HepG2 (cell line): Measurements from ENCODE around the gene UBE2D3. TPM values are rescaled to one million over a fixed set of nuclear protein-coding genes. Genes with fewer than 3 reads are reported as not detected.

Experiments
- ATAC-seq: fragments of 200-7000 bp; cut with Tn5 transposase; 3 replicates; pipeline ENCODE4 v1.9.1; 2020; ENCODE audit warnings: mild to moderate bottlenecking, moderate library complexity
- BruUV-seq: library from RNA; stranded (reverse); fragments of 400-500 nt; replicated peaks from 2 replicates; lab custom pipeline; 2021; lab: Mats Ljungman, UMichigan
- CTCF ChIA-PET: fragments of 300-600 bp; formaldehyde crosslinking; extraction: SDS; loops from one replicate; lab custom pipeline; 2021; ENCODE audit warnings: low total read pairs, inconsistent platforms, low intra/inter-chr PET ratio; lab: Yijun Ruan, JAX
- POLR2A ChIA-PET: fragments of 350-600 bp; sonication (Branson Sonifier 250); formaldehyde crosslinking; loops from one replicate; lab custom pipeline; 2020; ENCODE audit warnings: antibody characterized with exemption, inconsistent platforms; lab: Yijun Ruan, JAX
- DNase-seq: peaks from one replicate; pipeline ENCODE4 v3.0.0-alpha.2; 2015; ENCODE audit warnings: low spot score
- FAIRE-seq: peaks from 3 replicates; lab custom pipeline; 2011; peaks lifted over from hg19 to GRCh38; lab: Jason Lieb, UNC
- H2AFZ ChIP-seq: one replicate; pipeline ENCODE4 v1.6.1; 2011; ENCODE audit warnings: low read length, inconsistent platforms
- H3K27ac ChIP-seq: fragments of 300-600 bp; 3 replicates; pipeline ENCODE4 v1.8.0; 2011; ENCODE audit warnings: mixed run types, mild to moderate bottlenecking, mixed read lengths, low read length, inconsistent platforms; ENCODE audit not compliant: insufficient read depth; ENCODE audit errors: extremely low read length
- H3K27me3 ChIP-seq, 2 experiments: fragments of 200-600 bp in 1 of 2; 2 replicates in 1 of 2; 3 replicates in 1 of 2; pipeline versions ENCODE4 v1.6.0 to v1.8.0; 2011; ENCODE audit warnings: low read length in 2 of 2, mild to moderate bottlenecking in 2 of 2, moderate library complexity in 2 of 2, inconsistent platforms in 1 of 2; ENCODE audit not compliant: insufficient read depth in 2 of 2, control insufficient read depth in 1 of 2
- H3K36me3 ChIP-seq, 2 experiments: fragments of 200-600 bp in 1 of 2; replicated peaks in 1 of 2; 2 replicates in 1 of 2; 3 replicates in 1 of 2; pipeline versions ENCODE4 v1.5.1 to v1.8.0; 2011; ENCODE audit warnings: low read length in 2 of 2, inconsistent platforms in 1 of 2; ENCODE audit not compliant: insufficient read depth in 2 of 2, control insufficient read depth in 1 of 2
- H3K4me1 ChIP-seq: 2 replicates; pipeline ENCODE4 v1.5.1; 2012; ENCODE audit warnings: low read length, inconsistent platforms; ENCODE audit not compliant: insufficient read depth
- H3K4me2 ChIP-seq: 2 replicates; pipeline ENCODE4 v1.6.0; 2011; ENCODE audit warnings: low read depth, low read length, inconsistent platforms
- H3K4me3 ChIP-seq, 3 experiments: fragments of 200-600 bp in 1 of 3; sonication (generic), shearing (Covaris generic) in 1 of 3; replicated peaks in 1 of 3; 2 replicates each; pipeline ENCODE4 v1.5.1; 2011 to 2016; ENCODE audit warnings: low read length in 3 of 3, inconsistent platforms in 2 of 3, low read depth in 2 of 3, mild to moderate bottlenecking in 2 of 3, control low read depth in 1 of 3, mixed read lengths in 1 of 3; ENCODE audit not compliant: insufficient read depth in 1 of 3
- H3K79me2 ChIP-seq: one replicate; pipeline ENCODE4 v1.6.1; 2011; ENCODE audit warnings: low read length, inconsistent platforms; ENCODE audit not compliant: insufficient read depth
- H3K9ac ChIP-seq: 2 replicates; pipeline ENCODE4 v1.6.0; 2011; ENCODE audit warnings: mild to moderate bottlenecking, low read depth, low read length, inconsistent platforms; ENCODE audit not compliant: insufficient read depth
- H3K9me3 ChIP-seq: 2 replicates; pipeline ENCODE4 v1.5.1; 2012; ENCODE audit warnings: mild to moderate bottlenecking, low read length
- H4K20me1 ChIP-seq: 2 replicates; pipeline ENCODE4 v1.6.0; 2011; ENCODE audit warnings: inconsistent platforms, mild to moderate bottlenecking, low read length, moderate library complexity; ENCODE audit not compliant: insufficient read depth
- HDAC1 ChIP-seq: sonication (generic); formaldehyde crosslinking; IDR thresholded peaks from 2 replicates; pipeline ENCODE4 v1.5.1; 2020; ENCODE audit warnings: mild to moderate bottlenecking, missing genetic modification reagents
- HIVEP1 ChIP-seq: sonication (generic); formaldehyde crosslinking; IDR thresholded peaks from 2 replicates; pipeline ENCODE4 v1.4.0; 2020; ENCODE audit warnings: mild to moderate bottlenecking, missing genetic modification reagents
- ISL2 ChIP-seq: sonication (generic); formaldehyde crosslinking; IDR thresholded peaks from 2 replicates; pipeline ENCODE4 v1.5.0; 2020; ENCODE audit warnings: missing genetic modification reagents
- KLF15 ChIP-seq: sonication (generic); formaldehyde crosslinking; IDR thresholded peaks from 2 replicates; pipeline ENCODE4 v1.8.1; 2023; ENCODE audit warnings: borderline replicate concordance, mild to moderate bottlenecking, inconsistent platforms, missing genetic modification reagents, mixed read lengths
- MBD4 ChIP-seq: IDR thresholded peaks from 2 replicates; pipeline ENCODE4 v1.6.1; 2012; ENCODE audit warnings: low read length, inconsistent platforms, borderline replicate concordance
- MBNL3 ChIP-seq: fragments of 250-450 bp; sonication (Bioruptor Pico); conservative IDR thresholded peaks from 2 replicates; pipeline ENCODE4 v1.8.0; 2022; ENCODE audit warnings: mild to moderate bottlenecking, inconsistent platforms
- MIER2 ChIP-seq: IDR thresholded peaks from 2 replicates; pipeline ENCODE4 v1.6.1; 2016; ENCODE audit warnings: missing biosample characterization, missing genetic modification reagents
- NCOA1 ChIP-seq: sonication (generic); formaldehyde crosslinking; IDR thresholded peaks from 2 replicates; pipeline ENCODE4 v1.9.0; 2021; ENCODE audit warnings: missing genetic modification reagents
- SOX13 ChIP-seq, 3 experiments: fragments of 450-650 bp in 1 of 3; sonication (generic) in 1 of 3; formaldehyde crosslinking in 1 of 3; IDR thresholded peaks in 2 of 3; conservative IDR thresholded peaks in 1 of 3; 2 replicates each; pipeline versions ENCODE4 v1.5.0 to v1.6.1; 2016 to 2020; ENCODE audit warnings: antibody characterized with exemption in 1 of 3, mild to moderate bottlenecking in 1 of 3, missing compliant biosample characterization in 1 of 3, missing genetic modification reagents in 1 of 3, moderate library complexity in 1 of 3
- SP4 ChIP-seq: sonication (generic); formaldehyde crosslinking; IDR thresholded peaks from 2 replicates; pipeline ENCODE4 v1.8.1; 2023; ENCODE audit warnings: mild to moderate bottlenecking, missing genetic modification reagents
- ZMYM2 ChIP-seq: sonication (generic); formaldehyde crosslinking; IDR thresholded peaks from 2 replicates; pipeline ENCODE4 v1.8.0; 2022; ENCODE audit warnings: mild to moderate bottlenecking, missing genetic modification reagents
- ZNF17 ChIP-seq: sonication (generic); formaldehyde crosslinking; IDR thresholded peaks from 2 replicates; pipeline ENCODE4 v1.5.0; 2020; ENCODE audit warnings: mild to moderate bottlenecking, missing genetic modification reagents
- ZNF513 ChIP-seq: sonication (generic); formaldehyde crosslinking; conservative IDR thresholded peaks from 2 replicates; pipeline ENCODE4 v1.5.0; 2020; ENCODE audit warnings: missing genetic modification reagents
- ZNF615 ChIP-seq: sonication (generic); formaldehyde crosslinking; IDR thresholded peaks from 2 replicates; pipeline ENCODE4 v1.5.0; 2020; ENCODE audit warnings: mild to moderate bottlenecking, missing genetic modification reagents, borderline replicate concordance
- ZSCAN20 ChIP-seq: sonication (generic); formaldehyde crosslinking; IDR thresholded peaks from 2 replicates; pipeline ENCODE4 v1.4.0; 2020; ENCODE audit warnings: missing genetic modification reagents, mild to moderate bottlenecking, borderline replicate concordance
- ZSCAN25 ChIP-seq: sonication (generic); formaldehyde crosslinking; IDR thresholded peaks from 2 replicates; pipeline ENCODE4 v1.8.0; 2022; ENCODE audit warnings: mild to moderate bottlenecking, missing genetic modification reagents
- WGBS: methylation state at CpG from one replicate; pipeline ENCODE4 v1.1.6; 2017; ENCODE audit warnings: low lambda C conversion rate; 5-methylcytosine and 5-hydroxymethylcytosine counted together
- in situ Hi-C: cut with HindIII; loops from 2 replicates; pipeline ENCODE4 v1.10.0; 2017; ENCODE audit warnings: low pct_unique_long_range_greater_than_20kb; ENCODE audit not compliant: extremely low pct_ligation_motif_present
- intact Hi-C: fragments of 100-400 bp; cut with micrococcal nuclease; formaldehyde crosslinking; loops from one replicate; pipeline ENCODE4 v1.10.0; 2022; ENCODE audit not compliant: unreplicated experiment
- polyA plus RNA-seq, 8 experiments: library from polyadenylated mRNA; depleted of rRNA in 3 of 8; stranded (reverse) in 7 of 8; unstranded in 1 of 8; fragments of >200 nt; fragmentation: Illumina TruSeq in 4 of 8; extraction: Trizol in 4 of 8; gene quantifications; 2 replicates each; pipeline versions ENCODE4 v1.2.1 to v1.2.3, GENCODE V29; 2011 to 2016; ENCODE audit warnings: low read depth in 4 of 8, missing spikeins in 1 of 8, mixed read lengths in 1 of 8; ENCODE audit not compliant: insufficient read depth in 1 of 8
- total RNA-seq, 5 experiments: library from RNA; depleted of rRNA; stranded (reverse); fragments of >200 nt; fragmentation: Illumina TruSeq; extraction: Trizol; gene quantifications; 2 replicates each; pipeline ENCODE4 v1.2.3, GENCODE V29; 2016; ENCODE audit warnings: low read depth in 1 of 5

UBE2D3 gene
- total and polyA plus RNA-seq, 2 of the 13 experiments (the other 11 are each of a cell fraction or from before 2014, with no cell fraction given): 224 to 293 TPM

GRCh38 chr4:102868153-102868780 is 40.9 kb upstream of the UBE2D3 start:
- peaks cover 79% of the 10 kb centered on the region for H3K79me2 ChIP-seq
- no peak for FAIRE-seq
- no peaks in the 10 kb centered on the region for H3K27me3 ChIP-seq
- no peak; the same call in 1 of the 2 replicates for TF ChIP-seq ZSCAN25 (CRISPR knock-in tag)
- 0 out of 2 replicates have a peak, but pooled peaks have one; percentile 19 for TF ChIP-seq NCOA1 (CRISPR knock-in tag)
- TF ChIP-seq ZNF615: no peak
- no peak for TF ChIP-seq HIVEP1 (CRISPR knock-in tag)
- 0 out of 2 replicates have a peak, but pooled peaks have one; percentile 39 for TF ChIP-seq ZMYM2 (CRISPR knock-in tag)
- TF ChIP-seq ZNF513 (CRISPR knock-in tag): no peak
- no peak for TF ChIP-seq MIER2 (CRISPR knock-in tag)
- peak; percentile 31; the same call in 1 of the 2 replicates for TF ChIP-seq HDAC1 (CRISPR knock-in tag)
- no peak for TF ChIP-seq MBNL3 (CRISPR knock-in tag)
- no peak for TF ChIP-seq ISL2 (CRISPR knock-in tag)
- TF ChIP-seq SP4: no peak
- 0 out of 2 replicates have a peak, but pooled peaks have one; percentile 11 for TF ChIP-seq SOX13 (IDR thresholded peaks at IDR 0.05)
- no peak for TF ChIP-seq SOX13 (CRISPR knock-in tag; conservative IDR thresholded peaks at IDR 0.05 in 1 of 2, IDR thresholded peaks at IDR 0.05 in 1 of 2)
- no peak for TF ChIP-seq ZNF17
- TF ChIP-seq ZSCAN20: no peak; the same call in 1 of the 2 replicates
- no peak for TF ChIP-seq MBD4
- TF ChIP-seq KLF15 (CRISPR knock-in tag): 0 out of 2 replicates have a peak, but pooled peaks have one; percentile 24

More at GRCh38 chr4:102868153-102868780, 40.9 kb upstream of the UBE2D3 start:
- no peak for DNase-seq
- BruUV-seq: TSS peak; percentile 78
- ChIA-PET CTCF (no interaction called here), POLR2A (interaction anchor here (1.0 to 3.9 kb wide), 13 partner anchors 10 to 367 kb away, joined by 3 to 121 read pairs (median 5); partner anchors contain the start of genes NFKB1, SLC9B2 and UBE2D3)
- 1% methylated on average over 23 of the region's 23 CpGs for WGBS
- Histone ChIP-seq H3K4me1 (peaks cover 49% of the 10 kb centered on the region), H3K4me2 (peak overlapping the region; percentile 84), H3K27ac (peak overlapping the region; percentile 98), H4K20me1 (no peaks in the 10 kb centered on the region), H3K36me3 (no peaks in the 10 kb centered on the region), H2AFZ (peak overlapping the region; percentile 97), H3K9me3 (no peaks in the 10 kb centered on the region), H3K9ac (peak overlapping the region; percentile 83), H3K4me3 (peak overlapping the region; percentile 58 to 76 (median 67))
- intact Hi-C loops (no loop called here), in situ Hi-C loops (loop anchor here (5.0 kb wide), 1 partner anchor 41 kb away; the partner anchor contains the start of gene UBE2D3)
- ATAC-seq: peak; percentile 62
